GM18867 (cell line): Measurements from ENCODE around the gene RCAN3.
A peak's percentile ranks its signal among the peaks of the same experiment; 100 is the strongest.
"Not testable (repeated sequence)": the region's sequence is repeated elsewhere in the genome, so short reads cannot be mapped to it uniquely, and the experiment has no call there.

Experiments used
- ATAC-seq: cut with Tn5 transposase; IDR thresholded peaks from one replicate; pipeline ENCODE4 v1.9.1; 2021; ENCODE audit warnings: mild to moderate bottlenecking, moderate library complexity; ENCODE audit not compliant: unreplicated experiment

RCAN3 gene

GRCh38 chr1:24508911-24509310 is 6.3 kb downstream of the RCAN3 start:
- ATAC-seq, result no peak

DNA sequence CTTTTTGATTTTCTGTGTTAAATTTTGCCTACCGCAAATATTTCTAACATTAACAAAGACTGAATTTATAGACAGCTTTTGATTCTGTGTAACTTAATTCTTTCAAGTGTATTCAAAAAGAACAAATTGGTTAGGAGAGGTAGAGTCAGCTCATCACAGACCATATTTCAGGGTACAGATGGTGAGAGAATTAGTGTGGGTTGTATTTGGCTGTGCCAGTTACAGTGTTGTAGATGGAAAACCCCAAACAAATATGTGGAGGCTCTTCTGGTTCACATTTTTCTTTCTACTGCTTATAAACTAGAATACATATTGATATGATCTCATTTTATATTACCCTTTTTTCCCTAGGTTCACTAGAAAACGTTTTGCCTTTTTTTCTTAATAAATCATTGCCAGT is 11.1 kb downstream of the RCAN3 start:
- no peak for ATAC-seq

GRCh38 chr1:24514946-24515345 is 12.3 kb downstream of the RCAN3 start:
- ATAC-seq, result no peak

GRCh38 chr1:24515671-24516209 is 13.1 kb downstream of the RCAN3 start:
- ATAC-seq, result not testable (repeated sequence)

DNA sequence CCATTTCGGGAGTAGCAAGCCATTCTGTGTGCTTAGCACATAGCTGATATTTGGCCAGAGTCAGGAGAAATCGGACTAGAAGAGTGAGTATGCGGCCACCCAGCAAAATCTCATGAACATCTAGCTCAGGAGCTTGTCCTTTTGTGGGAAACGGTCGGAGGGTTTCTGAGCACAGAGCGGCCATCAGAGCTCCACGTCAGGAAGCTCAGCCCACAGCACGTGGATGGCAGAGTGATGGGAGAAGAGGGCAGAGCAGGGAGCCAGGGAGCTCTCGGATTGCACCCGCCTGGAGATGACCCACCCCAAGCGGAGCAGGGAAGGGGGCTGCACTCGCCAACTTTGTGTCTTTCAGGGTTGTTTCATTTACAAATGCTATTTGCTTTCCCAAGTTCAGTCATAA is 13.9 kb downstream of the RCAN3 start:
- ATAC-seq, result no peak

- no peak for ATAC-seq
These were observed 15.3 kb downstream of the RCAN3 start for GRCh38 chr1:24517898-24518297.

GRCh38 chr1:24520282-24520681 is 17.6 kb downstream of the RCAN3 start:
- not testable (repeated sequence) for ATAC-seq

GRCh38 chr1:24525606-24526005 is 23.0 kb downstream of the RCAN3 start:
- no peak for ATAC-seq

DNA sequence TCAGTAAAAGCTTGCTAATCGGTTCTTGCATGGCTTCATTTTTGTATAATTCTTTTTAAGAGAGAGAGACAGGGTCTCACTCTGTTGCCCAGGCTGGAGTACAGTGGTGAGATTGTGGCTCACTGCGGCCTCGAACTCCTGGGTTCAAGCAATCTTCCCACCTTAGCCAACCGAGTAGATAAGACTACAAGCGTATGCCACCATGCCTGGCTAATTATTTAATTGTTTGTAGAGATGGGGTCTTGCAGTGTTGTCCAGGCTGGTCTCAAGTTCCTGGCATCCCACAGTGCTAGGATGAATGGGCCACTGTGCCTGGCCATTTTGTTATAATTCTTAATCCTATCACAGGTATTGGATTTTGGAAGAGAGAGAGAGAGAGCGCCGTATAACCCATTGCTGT is 23.4 kb downstream of the RCAN3 start:
- no peak for ATAC-seq

DNA sequence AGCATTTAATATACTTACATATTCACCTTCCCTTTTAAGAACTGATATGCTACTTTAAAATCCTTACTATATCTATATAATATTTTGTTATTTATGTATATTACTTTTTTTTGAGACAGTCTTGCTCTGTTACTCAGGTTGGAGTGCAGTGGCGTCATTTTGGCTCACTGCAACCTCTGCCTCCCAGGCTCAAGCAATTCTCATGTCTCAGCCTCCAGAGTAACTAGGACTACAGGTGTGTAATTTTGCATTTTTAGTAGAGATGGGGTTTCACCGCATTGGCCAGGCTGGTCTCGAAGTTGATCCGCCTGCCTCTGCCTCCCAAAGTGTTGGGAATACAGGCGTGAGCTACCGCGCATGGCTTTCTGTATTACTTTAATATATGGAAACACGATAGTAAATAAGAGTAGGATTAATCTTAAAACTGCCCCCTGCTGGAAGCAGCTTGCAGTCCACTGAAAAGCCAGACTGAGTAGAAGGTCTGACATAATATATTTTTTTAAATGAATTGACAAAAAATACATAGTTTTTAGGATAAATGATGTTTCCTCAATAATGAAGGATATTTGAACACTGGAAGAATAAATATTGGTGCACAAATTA is 24.4 kb downstream of the RCAN3 start:
- ATAC-seq, result no peak

GRCh38 chr1:24528744-24529143 is 26.1 kb downstream of the RCAN3 start:
- no peak for ATAC-seq

DNA sequence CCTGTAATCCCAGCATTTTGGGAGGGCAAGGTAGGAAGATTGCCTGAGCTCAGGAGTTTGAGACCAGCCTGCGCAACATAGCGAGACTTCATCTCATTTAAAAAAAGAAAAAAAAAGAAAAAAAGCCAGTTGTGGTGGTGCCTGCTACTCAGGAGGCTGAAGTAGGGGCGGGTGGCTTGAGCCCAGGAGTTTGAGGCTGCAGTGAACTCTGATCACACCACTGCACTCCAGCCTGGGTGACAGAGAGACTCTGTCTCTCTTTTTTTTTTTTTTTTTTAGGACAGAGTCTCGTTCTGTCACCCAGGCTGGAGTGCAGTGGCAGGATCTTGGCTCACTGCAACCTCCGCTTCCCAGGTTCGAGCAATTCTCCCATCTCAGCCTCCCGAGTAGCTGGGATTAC is 26.7 kb downstream of the RCAN3 start:
- not testable (repeated sequence) for ATAC-seq

- peak; percentile 63 for ATAC-seq
These were observed 32.4 kb downstream of the RCAN3 start for GRCh38 chr1:24535021-24535424.

DNA sequence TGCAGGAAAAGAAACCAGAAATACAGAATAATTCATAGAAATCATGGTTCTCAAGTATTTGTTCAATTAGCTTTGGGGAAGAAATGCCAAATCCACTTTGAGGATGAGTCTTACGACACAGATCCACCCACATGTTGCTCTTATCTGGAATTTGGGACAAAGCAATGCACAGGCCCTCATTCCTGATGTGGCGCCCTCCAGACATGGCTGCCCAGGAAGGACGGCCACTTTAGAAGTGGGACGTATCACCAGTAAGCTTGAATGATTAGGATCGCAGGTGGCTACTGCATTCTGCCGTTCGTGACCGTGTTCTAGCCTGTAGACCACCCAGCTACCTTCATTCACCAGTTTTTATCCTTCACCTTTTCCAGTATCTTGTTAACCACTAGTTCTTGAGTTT is 33.1 kb downstream of the RCAN3 start:
- ATAC-seq, result no peak

- ATAC-seq, result peak; percentile 69
These were observed 33.8 kb downstream of the RCAN3 start for GRCh38 chr1:24536391-24536840.

DNA sequence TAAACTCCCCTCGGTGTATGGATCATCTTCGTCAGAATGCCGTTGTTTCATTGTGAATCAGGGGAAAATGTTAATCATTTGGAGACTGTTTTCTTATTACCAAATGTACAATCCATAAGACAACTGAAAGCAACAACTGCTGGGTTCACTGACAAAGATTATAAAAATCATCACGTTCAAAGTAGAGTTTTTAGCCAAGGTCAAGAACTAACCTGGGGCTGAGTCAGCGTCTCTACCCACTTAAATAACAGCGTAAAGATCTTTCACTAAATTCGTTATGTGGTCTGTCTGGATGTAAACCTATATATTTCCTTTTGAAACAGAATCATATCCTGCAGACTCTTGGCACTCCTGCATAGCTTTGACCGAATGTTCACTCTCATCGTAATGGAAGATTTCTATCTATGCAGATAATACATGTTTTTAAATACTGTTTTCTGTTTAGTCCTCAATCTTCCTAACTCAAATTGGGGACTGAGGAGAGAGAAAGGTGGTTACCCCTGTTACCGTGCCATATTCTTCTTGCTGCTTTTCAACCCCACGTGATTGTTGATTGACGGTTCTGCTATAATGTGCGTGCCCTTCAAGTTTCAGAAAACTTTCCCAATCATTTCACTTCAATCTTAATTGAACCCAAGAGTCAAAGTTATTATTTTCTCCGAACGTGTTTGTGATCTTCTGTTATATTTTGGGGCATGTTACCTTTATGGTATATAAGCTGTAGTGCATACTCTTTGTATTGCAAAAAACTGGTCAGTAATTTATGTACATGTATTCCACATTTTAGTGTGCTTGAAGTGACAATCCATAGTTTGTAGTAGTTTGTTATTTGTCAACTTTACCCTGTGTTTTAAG is 37.6 kb downstream of the RCAN3 start:
- ATAC-seq, result no peak

DNA sequence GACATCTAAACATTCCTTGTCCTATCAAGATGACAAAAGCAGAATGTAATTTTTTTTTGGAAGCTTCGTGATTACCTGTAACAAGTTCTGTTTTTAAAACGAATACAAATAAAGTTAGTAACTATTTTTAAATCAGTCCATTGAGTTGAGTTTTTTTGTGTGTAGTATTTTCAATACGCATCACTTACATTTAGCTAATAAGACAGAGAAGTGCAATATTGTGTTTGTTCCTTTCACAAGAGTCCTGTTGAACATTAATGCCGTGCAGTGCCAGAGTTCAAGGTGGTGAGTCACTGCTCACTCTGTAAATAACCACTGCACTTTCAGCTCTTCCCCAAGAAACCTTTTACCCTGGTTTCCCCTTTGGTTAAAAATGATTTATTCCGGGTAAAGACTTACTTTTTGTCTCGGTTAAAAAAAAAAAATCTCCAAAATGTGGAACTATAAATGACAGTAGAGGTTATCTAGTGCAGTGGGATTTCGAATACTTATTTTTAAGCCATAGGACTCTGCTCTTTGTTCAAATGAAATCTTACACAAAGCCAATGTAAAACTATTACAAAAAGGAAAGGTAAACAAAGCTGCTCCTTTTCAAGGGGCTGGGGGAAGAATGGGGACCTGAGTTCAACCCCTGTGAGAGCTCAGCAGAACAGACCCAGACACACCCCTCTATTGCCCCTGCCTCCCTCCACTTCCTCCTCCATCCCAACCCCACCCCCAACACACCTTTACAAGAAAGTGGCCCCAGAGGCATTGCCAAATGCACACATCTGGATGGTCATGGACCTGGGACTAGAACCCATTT is 38.5 kb downstream of the RCAN3 start:
- no peak for ATAC-seq

DNA sequence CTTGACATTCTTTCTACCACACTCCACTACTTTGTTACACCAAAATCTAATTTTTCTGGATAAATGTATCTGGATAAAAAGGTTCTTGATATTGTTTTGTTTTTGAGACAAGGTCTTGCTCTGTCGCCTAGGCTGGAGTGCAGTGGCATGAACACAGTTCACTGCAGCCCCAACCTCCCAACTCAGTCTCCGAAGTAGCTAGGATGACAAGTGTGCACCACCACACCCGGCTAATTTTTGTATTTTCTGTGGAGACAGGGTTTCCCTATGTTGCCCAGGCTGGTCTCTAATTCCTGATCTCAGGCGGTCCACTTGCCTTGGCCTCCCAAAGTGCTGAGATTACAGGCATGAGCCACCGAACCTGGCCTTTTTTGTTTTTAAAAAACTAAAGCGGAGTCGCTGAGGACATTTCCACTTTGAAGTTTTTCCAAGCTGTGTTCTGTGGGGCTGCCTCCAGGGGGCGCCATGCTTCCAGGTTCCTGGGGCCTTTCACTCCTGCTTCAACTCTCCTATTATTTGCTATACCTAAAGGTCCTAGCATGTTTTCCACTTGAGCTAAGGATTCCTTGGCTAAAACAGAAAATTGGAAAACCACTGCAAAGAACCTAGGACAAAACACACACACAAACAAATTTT is 39.2 kb downstream of the RCAN3 start:
- no peak for ATAC-seq

DNA sequence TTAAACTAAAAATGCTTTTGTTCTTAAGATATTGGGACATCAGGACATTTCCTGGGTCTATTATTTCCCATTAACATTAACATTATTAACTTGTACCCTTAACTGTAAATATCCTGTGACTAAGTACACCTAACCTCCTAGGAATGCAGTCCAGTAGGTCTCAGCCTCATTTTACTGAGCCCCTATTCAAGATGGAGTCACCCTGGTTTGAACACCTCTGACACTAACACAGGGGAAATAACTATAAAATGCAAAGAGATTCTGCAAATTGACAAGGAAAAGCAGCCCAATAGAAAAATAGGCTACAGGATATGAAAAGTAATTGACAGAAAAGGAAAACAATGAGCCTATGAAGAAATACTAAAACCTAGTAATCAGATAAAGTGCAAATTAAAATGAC is 41.6 kb downstream of the RCAN3 start:
- no peak for ATAC-seq

DNA sequence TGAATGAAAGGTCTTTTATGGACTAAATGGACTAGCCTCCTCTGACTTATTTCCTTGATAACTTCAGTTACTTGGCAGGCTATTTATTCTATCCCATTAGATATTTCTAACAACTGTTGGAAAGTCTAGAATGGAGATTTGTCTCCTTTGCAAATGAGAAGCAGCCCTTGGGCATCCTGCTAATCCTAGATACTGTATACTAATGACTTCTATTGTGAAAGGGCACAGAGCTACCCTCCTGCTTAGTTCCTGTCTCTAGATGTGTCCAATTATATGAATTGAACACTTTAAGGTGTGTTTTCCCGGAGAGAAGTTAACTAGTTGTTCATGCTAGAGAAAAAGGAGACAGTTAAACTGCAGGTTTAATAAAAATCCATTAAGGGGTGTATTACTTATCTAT is 43.0 kb downstream of the RCAN3 start:
- no peak for ATAC-seq

DNA sequence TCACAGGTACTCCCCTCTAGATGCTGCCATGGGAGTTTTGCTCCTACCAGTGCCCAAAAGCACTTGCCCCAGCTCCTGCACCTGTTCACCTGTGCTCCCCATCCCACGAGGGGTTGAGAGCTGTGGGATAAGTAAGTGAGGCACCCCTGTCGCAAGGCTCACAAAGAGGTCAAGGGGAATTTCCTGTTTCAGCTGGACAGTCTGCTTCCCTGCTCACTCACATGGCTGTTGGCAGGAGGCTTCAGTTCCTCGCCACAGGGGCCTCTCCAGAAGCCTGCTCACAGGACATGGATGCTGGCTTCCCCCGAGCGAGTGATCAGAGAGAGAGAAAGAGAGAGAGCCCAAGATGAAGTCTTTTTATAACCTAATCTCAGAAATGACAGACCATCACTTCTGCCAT is 44.6 kb downstream of the RCAN3 start:
- ATAC-seq, result no peak
